Measurements from ENCODE around the gene TST. TPM values are rescaled to one million over a fixed set of nuclear protein-coding genes. Genes with fewer than 3 reads are reported as not detected.

TST gene
- total RNA-seq, 1 experiment from 2014 or later: 44.9 TPM

- Mint-ChIP-seq H3K36me3 (ENCODE audit: insufficient read depth, unreplicated experiment) (no peaks in the 10 kb centered on the region), H3K4me3 (ENCODE audit: unreplicated experiment) (no peak overlapping the region), H3K4me1 (ENCODE audit: low read depth, unreplicated experiment) (peaks cover 7% of the 10 kb centered on the region), H3K9me3 (ENCODE audit: unreplicated experiment) (no peaks in the 10 kb centered on the region), H3K27me3 (ENCODE audit: insufficient read depth, unreplicated experiment) (no peaks in the 10 kb centered on the region), H3K27ac (ENCODE audit: unreplicated experiment) (no peak overlapping the region)
- BruUV-seq (replicated peaks): no TSS peak
- H3K4me1 ChIP-seq: peaks cover 3% of the 10 kb centered on the region; the same call in 1 of the 2 replicates
- no peak overlapping the region for H3K4me3 ChIP-seq (ENCODE audit: low read depth, low read length)
- no peaks in the 10 kb centered on the region for H3K36me3 ChIP-seq (ENCODE audit: control insufficient read depth, insufficient read depth, low read length)
- POLR2A ChIA-PET: no interaction called here
- CTCF ChIA-PET: no interaction called here
- intact Hi-C loops (cut with micrococcal nuclease; ENCODE audit: unreplicated experiment): no loop called here
- no peaks in the 10 kb centered on the region for H3K9me3 ChIP-seq
- H3K27me3 ChIP-seq (replicated peaks; ENCODE audit: control insufficient read depth, insufficient read depth, low read length): no peaks in the 10 kb centered on the region
- no peak for TF ChIP-seq CTCF (IDR thresholded peaks at IDR 0.05; ENCODE audit: insufficient read depth in 1 of 2, low read depth in 1 of 2, low read length in 1 of 2, severe bottlenecking in 1 of 2, unreplicated experiment in 1 of 2)
- no peak for DNase-seq
Measured at GRCh38 chr22:37001826-37002225, 17.4 kb downstream of the TST start.

GRCh38 chr22:37000676-37001534, 18.3 kb downstream of the TST start:
- Histone ChIP-seq H3K36me3 (ENCODE audit: control insufficient read depth, insufficient read depth, low read length) (no peaks in the 10 kb centered on the region), H3K9me3 (no peaks in the 10 kb centered on the region), H3K4me1 (peaks cover 3% of the 10 kb centered on the region; the same call in 1 of the 2 replicates), H3K27me3 (replicated peaks; ENCODE audit: control insufficient read depth, insufficient read depth, low read length) (no peaks in the 10 kb centered on the region), H3K4me3 (ENCODE audit: low read depth, low read length) (no peak overlapping the region)
- DNase-seq: no peak
- ChIA-PET POLR2A (no interaction called here), CTCF (no interaction called here)
- H3K4me1 Mint-ChIP-seq (ENCODE audit: low read depth, unreplicated experiment): peaks cover 3% of the 10 kb centered on the region
- BruUV-seq (replicated peaks): no TSS peak
- no peaks in the 10 kb centered on the region for H3K36me3 Mint-ChIP-seq (ENCODE audit: insufficient read depth, unreplicated experiment)
- H3K27me3 Mint-ChIP-seq (ENCODE audit: insufficient read depth, unreplicated experiment): no peaks in the 10 kb centered on the region
- no peak for TF ChIP-seq CTCF (IDR thresholded peaks at IDR 0.05; ENCODE audit: insufficient read depth in 1 of 2, low read depth in 1 of 2, low read length in 1 of 2, severe bottlenecking in 1 of 2, unreplicated experiment in 1 of 2)
- H3K9me3 Mint-ChIP-seq (ENCODE audit: unreplicated experiment): no peaks in the 10 kb centered on the region
- no peak overlapping the region for H3K27ac Mint-ChIP-seq (ENCODE audit: unreplicated experiment)
- no peak overlapping the region for H3K4me3 Mint-ChIP-seq (ENCODE audit: unreplicated experiment)
- intact Hi-C loops (cut with micrococcal nuclease; ENCODE audit: unreplicated experiment): no loop called here

GRCh38 chr22:36999463-36999862, 19.8 kb downstream of the TST start:
- Mint-ChIP-seq H3K9me3 (ENCODE audit: unreplicated experiment) (no peaks in the 10 kb centered on the region), H3K36me3 (ENCODE audit: insufficient read depth, unreplicated experiment) (no peaks in the 10 kb centered on the region), H3K27me3 (ENCODE audit: insufficient read depth, unreplicated experiment) (no peaks in the 10 kb centered on the region), H3K4me1 (ENCODE audit: low read depth, unreplicated experiment) (no peaks in the 10 kb centered on the region), H3K4me3 (ENCODE audit: unreplicated experiment) (no peak overlapping the region), H3K27ac (ENCODE audit: unreplicated experiment) (no peak overlapping the region)
- H3K9me3 ChIP-seq: no peaks in the 10 kb centered on the region
- ChIA-PET CTCF (no interaction called here), POLR2A (no interaction called here)
- BruUV-seq (replicated peaks): no TSS peak
- no peak overlapping the region for H3K4me3 ChIP-seq (ENCODE audit: low read depth, low read length)
- H3K36me3 ChIP-seq (ENCODE audit: control insufficient read depth, insufficient read depth, low read length): no peaks in the 10 kb centered on the region
- H3K27me3 ChIP-seq (replicated peaks; ENCODE audit: control insufficient read depth, insufficient read depth, low read length): no peaks in the 10 kb centered on the region
- no peak for DNase-seq
- intact Hi-C loops (cut with micrococcal nuclease; ENCODE audit: unreplicated experiment): no loop called here
- no peak for TF ChIP-seq CTCF (IDR thresholded peaks at IDR 0.05; ENCODE audit: insufficient read depth in 1 of 2, low read depth in 1 of 2, low read length in 1 of 2, severe bottlenecking in 1 of 2, unreplicated experiment in 1 of 2)
- H3K4me1 ChIP-seq: peaks cover 3% of the 10 kb centered on the region; the same call in 1 of the 2 replicates
